BE2C (cell line): ENCODE results near the gene GPC3.

ENCODE experiments used
- DNase-seq: peaks from one replicate; pipeline ENCODE4 v3.0.0-alpha.2; 2020
- H3K27me3 ChIP-seq: fragments of 250-450 bp; sonication (Bioruptor Pico); 2 replicates; pipeline ENCODE4 v1.5.1; 2020; ENCODE audit warnings: mild to moderate bottlenecking
- H3K36me3 ChIP-seq: fragments of 250-450 bp; sonication (Bioruptor Pico); 2 replicates; pipeline ENCODE4 v1.5.1; 2020; ENCODE audit warnings: mild to moderate bottlenecking
- H3K4me1 ChIP-seq: fragments of 250-450 bp; sonication (Bioruptor Pico); 2 replicates; pipeline ENCODE4 v1.5.1; 2020
- H3K4me3 ChIP-seq: 2 replicates; pipeline ENCODE4 v1.5.1; 2011; ENCODE audit warnings: low read depth, low read length
- H3K9me3 ChIP-seq: fragments of 250-450 bp; sonication (Bioruptor Pico); 2 replicates; pipeline ENCODE4 v1.5.1; 2020
- CTCF ChIP-seq: IDR thresholded peaks from 2 replicates; pipeline ENCODE4 v1.5.1; 2012; ENCODE audit warnings: mild to moderate bottlenecking, low read depth, low read length

The GPC3 gene

GRCh38 chrX:133935076-133935475, 50.3 kb downstream of the GPC3 start:
- TF ChIP-seq CTCF: no peak
- H3K4me1 ChIP-seq: no peaks in the 10 kb centered on the region
- H3K36me3 ChIP-seq: no peaks in the 10 kb centered on the region
- no peaks in the 10 kb centered on the region for H3K9me3 ChIP-seq
- H3K27me3 ChIP-seq: no peaks in the 10 kb centered on the region
- no peak overlapping the region for H3K4me3 ChIP-seq
- DNase-seq: no peak

- no peak for TF ChIP-seq CTCF
- H3K27me3 ChIP-seq: no peaks in the 10 kb centered on the region
- H3K36me3 ChIP-seq: no peaks in the 10 kb centered on the region
- H3K4me1 ChIP-seq: no peaks in the 10 kb centered on the region
- no peak overlapping the region for H3K4me3 ChIP-seq
- no peak for DNase-seq
- no peaks in the 10 kb centered on the region for H3K9me3 ChIP-seq
Measured at GRCh38 chrX:133933316-133933715, 52.1 kb downstream of the GPC3 start.

GRCh38 chrX:133929836-133930464, 55.4 kb downstream of the GPC3 start:
- no peaks in the 10 kb centered on the region for H3K9me3 ChIP-seq
- no peaks in the 10 kb centered on the region for H3K36me3 ChIP-seq
- H3K4me3 ChIP-seq: no peak overlapping the region
- no peak for TF ChIP-seq CTCF
- DNase-seq: no peak
- no peaks in the 10 kb centered on the region for H3K4me1 ChIP-seq
- no peaks in the 10 kb centered on the region for H3K27me3 ChIP-seq

GRCh38 chrX:133928365-133928764, 57.0 kb downstream of the GPC3 start:
- H3K4me3 ChIP-seq: no peak overlapping the region
- no peaks in the 10 kb centered on the region for H3K4me1 ChIP-seq
- no peaks in the 10 kb centered on the region for H3K27me3 ChIP-seq
- no peak for TF ChIP-seq CTCF
- no peaks in the 10 kb centered on the region for H3K9me3 ChIP-seq
- no peak for DNase-seq
- H3K36me3 ChIP-seq: no peaks in the 10 kb centered on the region

GRCh38 chrX:133926809-133927208, 58.6 kb downstream of the GPC3 start:
- no peaks in the 10 kb centered on the region for H3K36me3 ChIP-seq
- no peaks in the 10 kb centered on the region for H3K9me3 ChIP-seq
- no peak for DNase-seq
- H3K4me3 ChIP-seq: no peak overlapping the region
- H3K4me1 ChIP-seq: no peaks in the 10 kb centered on the region
- no peaks in the 10 kb centered on the region for H3K27me3 ChIP-seq
- TF ChIP-seq CTCF: no peak; the same call in 1 of the 2 replicates

GRCh38 chrX:133926099-133926498, 59.3 kb downstream of the GPC3 start:
- H3K4me3 ChIP-seq: no peak overlapping the region

More at GRCh38 chrX:133926099-133926498, 59.3 kb downstream of the GPC3 start:
- Histone ChIP-seq H3K4me1 (no peaks in the 10 kb centered on the region), H3K27me3 (no peaks in the 10 kb centered on the region), H3K36me3 (no peaks in the 10 kb centered on the region), H3K9me3 (no peaks in the 10 kb centered on the region)
- DNase-seq: no peak
- no peak for TF ChIP-seq CTCF
